Esophagus squamous epithelium (tissue), 5 donors: ENCODE results near the gene MEMO1. TPM values are rescaled to one million over a fixed set of nuclear protein-coding genes. Genes with fewer than 3 reads are reported as not detected.
"Not testable (repeated sequence)": the region's sequence is repeated elsewhere in the genome, so short reads cannot be mapped to it uniquely, and the experiment has no call there.

Experiments
- DNase-seq: peaks from one replicate; lab custom pipeline; 2025; lab: John Stamatoyannopoulos, UW
- H3K27ac ChIP-seq, 4 donors: fragments of 200-600 bp; sonication (generic); one replicate each; pipeline ENCODE4 v1.5.1; 2016 to 2019; ENCODE audit warnings: mild to moderate bottlenecking in 1 of 4
- H3K27me3 ChIP-seq, 4 donors: fragments of 200-600 bp; sonication (generic); 1 replicate in 3 of 4; 2 replicates in 1 of 4; pipeline versions ENCODE4 v1.5.1 to v1.6.0; 2017 to 2021; ENCODE audit warnings: antibody characterized with exemption in 1 of 4
- H3K36me3 ChIP-seq, 3 donors: fragments of 200-600 bp; sonication (generic); one replicate each; pipeline ENCODE4 v1.5.1; 2016 to 2019
- H3K4me1 ChIP-seq, 3 donors: fragments of 200-600 bp; sonication (generic); one replicate each; pipeline ENCODE4 v1.5.1; 2017 to 2019
- H3K4me3 ChIP-seq, 4 donors: fragments of 200-600 bp; sonication (generic); 1 replicate in 3 of 4; 2 replicates in 1 of 4; pipeline ENCODE4 v1.5.1; 2016 to 2019; ENCODE audit warnings: mild to moderate bottlenecking in 2 of 4, moderate library complexity in 1 of 4
- H3K9me3 ChIP-seq, 3 donors: fragments of 200-600 bp; sonication (generic); one replicate each; pipeline ENCODE4 v1.5.1; 2016 to 2019
- CTCF ChIP-seq, 6 experiments: fragments of 450-650 bp in 4 of 6; fragments of 200-600 bp in 2 of 6; sonication (generic) in 2 of 6; IDR thresholded peaks; one replicate each; pipeline ENCODE4 v1.5.1; 2016 to 2019; ENCODE audit warnings: antibody characterized with exemption in 6 of 6, mild to moderate bottlenecking in 4 of 6, moderate library complexity in 4 of 6
- POLR2A ChIP-seq, 4 donors: fragments of 450-650 bp; IDR thresholded peaks; one replicate each; pipeline ENCODE4 v1.6.1; 2017; ENCODE audit warnings: antibody characterized with exemption in 4 of 4, mild to moderate bottlenecking in 4 of 4, moderate library complexity in 3 of 4
- WGBS, 2 donors: methylation state at CpG; one replicate each; pipeline ENCODE4 v1.1.5; 2018; 5-methylcytosine and 5-hydroxymethylcytosine counted together
- intact Hi-C: fragments of 100-400 bp; cut with DNase I; formaldehyde crosslinking; loops from one replicate; pipeline ENCODE4 v1.15.0; 2022
- total RNA-seq, 4 donors: library from RNA; depleted of rRNA; stranded (reverse); fragments of >200 nt; gene quantifications; one replicate each; pipeline ENCODE4 v1.1.0, GENCODE V29; 2016
- donor health status: DM: yes; HTN: yes; CAD: no.

Gene MEMO1
- total RNA-seq, 4 donors from 2014 or later = 32.1 to 61.7 (median 45.0) TPM

- WGBS, 2 donors = 67 to 79% methylated on average over 2 of the region's 2 CpGs
- no peak overlapping the region for H3K4me3 ChIP-seq
- TF ChIP-seq POLR2A (IDR thresholded peaks at IDR 0.05) (no peak), CTCF (IDR thresholded peaks at IDR 0.05) (no peak)
- H3K27me3 ChIP-seq = no peaks in the 10 kb centered on the region
- no peaks in the 10 kb centered on the region for H3K9me3 ChIP-seq
- DNase-seq = no peak
- intact Hi-C loops = no loop called here
- no peaks in the 10 kb centered on the region for H3K4me1 ChIP-seq
- H3K36me3 ChIP-seq = peaks cover 0 to 11% (median 0%) of the 10 kb centered on the region in 3 donors
- H3K27ac ChIP-seq = no peak overlapping the region
Measured at GRCh38 chr2:31859959-31860358, 150.8 kb downstream of the MEMO1 start.

GRCh38 chr2:31853521-31853920 is 157.3 kb downstream of the MEMO1 start:
- H3K4me1 ChIP-seq = no peaks in the 10 kb centered on the region
- TF ChIP-seq POLR2A (IDR thresholded peaks at IDR 0.05) (no peak), CTCF (IDR thresholded peaks at IDR 0.05) (no peak)
- H3K4me3 ChIP-seq = no peak overlapping the region
- no peak overlapping the region for H3K27ac ChIP-seq
- intact Hi-C loops = no loop called here
- no peaks in the 10 kb centered on the region for H3K27me3 ChIP-seq
- no peak for DNase-seq
- H3K9me3 ChIP-seq = no peaks in the 10 kb centered on the region
- no peaks in the 10 kb centered on the region for H3K36me3 ChIP-seq

- H3K4me3 ChIP-seq, DNase-seq, H3K27ac ChIP-seq, H3K4me1 ChIP-seq, intact Hi-C loops, H3K36me3 ChIP-seq, H3K9me3 ChIP-seq, H3K27me3 ChIP-seq: not testable (repeated sequence)
- WGBS, 2 donors = 100% methylated on average over 1 of the region's 5 CpGs; no CpG with 5 or more reads in 1 of the 2 donors
Measured at GRCh38 chr2:31842150-31842549, 168.7 kb downstream of the MEMO1 start.

GRCh38 chr2:31835450-31835849 is 175.4 kb downstream of the MEMO1 start:
- WGBS, 2 donors = 89 to 90% methylated on average over 1 of the region's 1 CpG

GRCh38 chr2:31832363-31832762 is 178.4 kb downstream of the MEMO1 start:
- Histone ChIP-seq H3K27ac (no peak overlapping the region), H3K9me3 (peaks cover 0 to 13% (median 0%) of the 10 kb centered on the region in 3 donors), H3K4me3 (no peak overlapping the region), H3K36me3 (no peaks in the 10 kb centered on the region), H3K27me3 (no peaks in the 10 kb centered on the region), H3K4me1 (no peaks in the 10 kb centered on the region)
- DNase-seq = no peak
- 87 to 91% methylated on average over 5 of the region's 5 CpGs for WGBS, 2 donors
- no peak for TF ChIP-seq CTCF (IDR thresholded peaks at IDR 0.05)
- intact Hi-C loops = no loop called here

More at GRCh38 chr2:31835450-31835849, 175.4 kb downstream of the MEMO1 start:
- H3K4me1 ChIP-seq = no peaks in the 10 kb centered on the region
- H3K27ac ChIP-seq = no peak overlapping the region
- no peaks in the 10 kb centered on the region for H3K9me3 ChIP-seq
- no peak for DNase-seq
- no peaks in the 10 kb centered on the region for H3K27me3 ChIP-seq
- no peak overlapping the region for H3K4me3 ChIP-seq
- H3K36me3 ChIP-seq = no peaks in the 10 kb centered on the region
- TF ChIP-seq POLR2A (IDR thresholded peaks at IDR 0.05) (no peak), CTCF (IDR thresholded peaks at IDR 0.05) (no peak)
- intact Hi-C loops = no loop called here

- no peak overlapping the region for H3K27ac ChIP-seq
- no peak for DNase-seq
- no peak overlapping the region for H3K4me3 ChIP-seq
- 45 to 61% methylated on average over 2 of the region's 2 CpGs for WGBS, 2 donors
- H3K27me3 ChIP-seq = no peaks in the 10 kb centered on the region
- peaks cover 0 to 13% (median 0%) of the 10 kb centered on the region in 3 donors for H3K9me3 ChIP-seq
- no peaks in the 10 kb centered on the region for H3K4me1 ChIP-seq
- intact Hi-C loops = no loop called here
- TF ChIP-seq CTCF (IDR thresholded peaks at IDR 0.05) (no peak), POLR2A (IDR thresholded peaks at IDR 0.05) (no peak)
- no peaks in the 10 kb centered on the region for H3K36me3 ChIP-seq
Measured at GRCh38 chr2:31831585-31831984, 179.2 kb downstream of the MEMO1 start.
